ENCODE results near the gene SPRY4.

SPRY4 gene

DNA sequence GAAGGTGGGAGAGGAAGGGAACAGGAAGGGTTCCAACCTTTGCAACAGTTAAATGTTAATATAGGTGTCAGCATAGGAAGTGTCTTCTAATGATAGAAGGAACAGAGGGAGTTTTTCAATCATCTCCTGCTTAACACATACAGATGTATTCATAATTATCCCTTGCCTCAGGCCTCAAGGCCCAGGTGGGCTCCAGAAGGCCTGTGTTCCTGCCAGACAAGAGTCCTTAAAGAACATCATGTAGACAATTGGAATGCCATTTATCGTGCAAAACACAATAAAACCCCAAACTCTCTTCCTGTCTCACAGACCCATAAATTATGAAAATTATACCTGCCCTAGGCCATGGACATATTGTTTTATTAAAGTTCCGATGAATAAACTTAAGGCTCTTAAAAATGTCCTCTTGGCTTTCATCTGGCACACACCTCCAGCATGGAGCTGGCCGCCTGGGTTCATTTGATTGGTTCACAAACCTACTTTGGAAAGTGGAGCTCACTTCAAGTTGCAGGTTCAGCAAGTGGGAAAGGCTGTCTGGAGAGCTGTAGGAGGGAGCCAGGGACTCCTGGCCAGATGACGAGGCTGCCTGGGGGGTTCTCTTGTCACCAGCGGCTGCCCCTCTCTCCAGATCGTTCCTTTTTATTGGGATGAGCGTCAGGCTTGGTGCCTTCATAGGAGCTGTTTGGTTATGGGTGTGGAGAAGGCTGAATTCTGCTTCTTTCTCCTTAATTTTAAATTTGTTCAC, 17.5 kb downstream of the SPRY4 start:
- no peak for TF ChIP-seq CTCF (IDR thresholded peaks at IDR 0.05; ENCODE audit: control insufficient read depth, insufficient read depth, low read depth, low read length, missing control alignments)
- no peak for DNase-seq (ENCODE audit: low read depth)
- H3K4me3 ChIP-seq (ENCODE audit: control insufficient read depth, low read depth, low read length): no peak overlapping the region

- no peak for TF ChIP-seq CTCF (IDR thresholded peaks at IDR 0.05; ENCODE audit: control insufficient read depth, insufficient read depth, low read depth, low read length, missing control alignments)
- DNase-seq (ENCODE audit: low read depth): no peak
Measured at GRCh38 chr5:142306077-142306502, 18.7 kb downstream of the SPRY4 start.

DNA sequence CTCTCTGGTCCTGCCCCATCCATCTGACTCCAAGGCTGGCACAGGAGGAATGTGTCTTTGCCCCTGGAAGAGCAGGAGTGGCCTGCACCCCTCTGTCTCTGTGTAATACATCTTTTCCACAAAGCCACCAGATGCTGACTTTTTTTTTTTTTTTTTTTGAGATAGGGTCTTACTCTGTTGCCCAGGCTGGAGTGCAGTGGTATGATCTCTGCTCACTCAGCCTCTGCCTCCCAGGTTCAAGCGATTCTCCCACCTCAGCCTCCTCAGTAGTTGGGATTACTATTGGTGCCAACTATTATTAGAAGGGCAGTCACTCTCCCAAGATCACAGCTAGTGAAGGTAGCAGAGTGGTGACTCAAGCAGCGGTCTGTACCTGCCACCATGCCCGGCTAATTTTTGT, 19.6 kb downstream of the SPRY4 start:
- TF ChIP-seq CTCF (IDR thresholded peaks at IDR 0.05; ENCODE audit: control insufficient read depth, insufficient read depth, low read depth, low read length, missing control alignments): no peak
- no peak for DNase-seq (ENCODE audit: low read depth)
- no peak overlapping the region for H3K4me3 ChIP-seq (ENCODE audit: control insufficient read depth, low read depth, low read length)

More at GRCh38 chr5:142306077-142306502, 18.7 kb downstream of the SPRY4 start:
- no peak overlapping the region for H3K4me3 ChIP-seq (ENCODE audit: control insufficient read depth, low read depth, low read length)

GRCh38 chr5:142304013-142304701, 20.7 kb downstream of the SPRY4 start:
- no peak for DNase-seq (ENCODE audit: low read depth)
- H3K4me3 ChIP-seq (ENCODE audit: control insufficient read depth, low read depth, low read length): no peak overlapping the region
- no peak for TF ChIP-seq CTCF (IDR thresholded peaks at IDR 0.05; ENCODE audit: control insufficient read depth, insufficient read depth, low read depth, low read length, missing control alignments)

- TF ChIP-seq CTCF (IDR thresholded peaks at IDR 0.05; ENCODE audit: control insufficient read depth, insufficient read depth, low read depth, low read length, missing control alignments): no peak
- no peak for DNase-seq (ENCODE audit: low read depth)
- H3K4me3 ChIP-seq (ENCODE audit: control insufficient read depth, low read depth, low read length): no peak overlapping the region
Measured at GRCh38 chr5:142303565-142303964, 21.3 kb downstream of the SPRY4 start.

- no peak for DNase-seq (ENCODE audit: low read depth)
- TF ChIP-seq CTCF (IDR thresholded peaks at IDR 0.05; ENCODE audit: control insufficient read depth, insufficient read depth, low read depth, low read length, missing control alignments): no peak
- no peak overlapping the region for H3K4me3 ChIP-seq (ENCODE audit: control insufficient read depth, low read depth, low read length)
Measured at GRCh38 chr5:142301540-142301939, 23.3 kb downstream of the SPRY4 start.
